ENCODE measurements around the gene CCER1. TPM values are rescaled to one million over a fixed set of nuclear protein-coding genes. Genes with fewer than 3 reads are reported as not detected.

CCER1 gene
- not detected in 5 replicates for total RNA-seq (2022; extraction: Qiagen RNA extraction; ENCODE audit: low read depth)

GRCh38 chr12:90954921-90955320, at the start of gene CCER1:
TSS of gene CCER1 (minus strand) at chr12:90955176. CDS start at chr12:90954742, 434 bp downstream.

Other genes with a start within 250 kb of the CCER1 start
- not detected in 5 replicates for gene EPYC, start 49.8 kb upstream of the CCER1 start, total RNA-seq (2022; extraction: Qiagen RNA extraction; ENCODE audit: low read depth)
- gene KERA, start 102.8 kb upstream of the CCER1 start, total RNA-seq (2022; extraction: Qiagen RNA extraction; ENCODE audit: low read depth): not detected in 5 replicates
- gene LUM, start 156.3 kb upstream of the CCER1 start, total RNA-seq (2022; extraction: Qiagen RNA extraction; ENCODE audit: low read depth): 0.12 to 0.28 TPM (median 0.24 TPM) in 5 replicates
- not detected in 5 replicates for gene DCN, start 227.6 kb upstream of the CCER1 start, total RNA-seq (2022; extraction: Qiagen RNA extraction; ENCODE audit: low read depth)